22Rv1 (cell line): ENCODE data around the gene ZBED2.

Experiments
- CTCF ChIP-seq: fragments of 450-650 bp; IDR thresholded peaks from 2 replicates; pipeline ENCODE4 v1.5.1; 2017; ENCODE audit warnings: mild to moderate bottlenecking
- ZFX ChIP-seq: fragments of 450-650 bp; IDR thresholded peaks from 2 replicates; pipeline ENCODE4 v1.6.1; 2017; ENCODE audit warnings: antibody characterized with exemption, borderline replicate concordance

GRCh38 chr3:111592936-111593335 is 2.2 kb downstream of the ZBED2 start:
- TF ChIP-seq CTCF (no peak), ZFX (no peak)
